ENCODE measurements around the gene RIMS3.

Gene RIMS3

DNA sequence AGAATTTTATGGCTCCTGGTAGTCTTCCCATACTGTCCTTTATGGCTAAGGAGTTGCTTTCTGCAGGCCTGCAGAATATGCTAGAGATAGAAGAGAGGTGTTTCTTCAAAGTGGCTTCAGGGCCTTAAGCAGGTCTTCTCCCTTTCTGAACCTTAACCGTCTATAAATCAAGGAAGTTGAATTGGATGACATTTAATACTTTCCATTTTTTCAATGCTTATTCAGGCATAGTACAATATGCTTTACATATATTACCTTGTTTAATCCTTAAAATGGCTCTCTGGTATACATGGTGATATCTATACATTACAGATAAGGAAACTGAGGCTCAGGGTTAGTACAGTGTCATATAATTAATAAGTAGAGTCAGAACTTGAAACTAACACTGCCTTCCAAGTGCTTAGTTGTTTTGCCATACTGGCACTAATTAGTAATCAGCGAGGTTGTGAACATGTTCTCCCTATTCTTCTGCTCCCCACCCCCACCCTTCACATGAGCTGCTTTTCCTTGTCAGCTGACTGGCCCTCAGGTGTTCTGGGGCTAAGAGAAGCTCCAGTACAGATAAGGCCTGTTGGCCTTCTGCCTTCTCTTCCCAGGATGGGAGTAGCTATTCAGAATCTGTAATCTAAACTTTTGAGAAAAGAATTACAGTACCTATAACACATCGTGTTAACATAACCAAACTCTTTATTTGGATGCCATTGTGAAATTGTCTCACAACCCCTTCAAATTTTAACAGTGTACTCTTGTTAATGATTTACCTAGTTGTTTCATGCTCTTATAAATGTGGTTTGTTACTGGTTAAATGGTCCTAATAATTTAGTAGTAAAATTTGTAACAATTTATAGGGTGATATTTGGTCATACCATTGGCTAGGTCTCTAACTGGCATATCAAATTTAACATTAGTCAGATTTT, 39.6 kb upstream of the RIMS3 start:
- TF ChIP-seq USF1 (IDR thresholded peaks at IDR 0.05) (peak; percentile 24; the same call in 1 of the 2 replicates), MAX (IDR thresholded peaks at IDR 0.05) (no peak), EP300 (IDR thresholded peaks at IDR 0.05; ENCODE audit: borderline replicate concordance) (no peak)

DNA sequence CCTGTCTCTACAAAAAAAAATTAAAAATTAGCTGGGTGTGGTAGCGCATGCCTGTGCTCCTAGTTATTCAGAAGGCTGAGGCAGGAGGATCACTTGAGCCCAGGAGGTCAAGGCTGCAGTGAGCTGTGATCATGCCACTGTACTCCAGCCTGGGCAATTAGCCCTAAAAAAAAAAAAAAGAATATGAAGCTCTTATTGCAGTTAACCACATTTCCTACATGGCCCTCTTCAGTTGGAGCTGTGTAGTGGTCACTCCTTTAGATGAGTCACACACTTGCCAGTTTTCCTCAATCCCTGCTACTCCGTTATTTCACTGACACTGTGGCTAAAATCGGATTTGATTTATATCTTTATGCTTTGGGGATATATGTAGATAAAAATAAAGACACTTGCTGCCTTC, 37.8 kb upstream of the RIMS3 start:
- TF ChIP-seq CEBPB (IDR thresholded peaks at IDR 0.05): no peak
- no peak for TF ChIP-seq REST (IDR thresholded peaks at IDR 0.05; ENCODE audit: low read depth)
- no peak for TF ChIP-seq TCF12 (IDR thresholded peaks at IDR 0.05; ENCODE audit: low read depth)
- no peak for TF ChIP-seq EP300 (IDR thresholded peaks at IDR 0.05; ENCODE audit: borderline replicate concordance)
- no peak for TF ChIP-seq TAF1 (IDR thresholded peaks at IDR 0.05; ENCODE audit: low read depth)
- no peak for TF ChIP-seq CREB1 (IDR thresholded peaks at IDR 0.05; ENCODE audit: low read depth)
- TF ChIP-seq USF1 (IDR thresholded peaks at IDR 0.05): no peak
- no peak for TF ChIP-seq ZBTB7A (IDR thresholded peaks at IDR 0.05; ENCODE audit: low read depth)
- no peak for TF ChIP-seq FOXM1 (IDR thresholded peaks at IDR 0.05; ENCODE audit: borderline replicate concordance, low read depth)
- TF ChIP-seq RAD21 (IDR thresholded peaks at IDR 0.05; ENCODE audit: low read depth): no peak
- TF ChIP-seq EGR1 (IDR thresholded peaks at IDR 0.05): no peak
- no peak for TF ChIP-seq YY1 (IDR thresholded peaks at IDR 0.05; ENCODE audit: low read depth)
- TF ChIP-seq TEAD4 (IDR thresholded peaks at IDR 0.05): no peak
- no peak for TF ChIP-seq MAX (IDR thresholded peaks at IDR 0.05)
- no peak for TF ChIP-seq NFIC (IDR thresholded peaks at IDR 0.05)

- TF ChIP-seq RAD21 (IDR thresholded peaks at IDR 0.05; ENCODE audit: low read depth) (no peak), EP300 (IDR thresholded peaks at IDR 0.05; ENCODE audit: borderline replicate concordance) (no peak), FOXM1 (IDR thresholded peaks at IDR 0.05; ENCODE audit: borderline replicate concordance, low read depth) (no peak), NFIC (IDR thresholded peaks at IDR 0.05) (no peak), CREB1 (IDR thresholded peaks at IDR 0.05; ENCODE audit: low read depth) (no peak), MAX (IDR thresholded peaks at IDR 0.05) (no peak), REST (IDR thresholded peaks at IDR 0.05; ENCODE audit: low read depth) (no peak), ZBTB7A (IDR thresholded peaks at IDR 0.05; ENCODE audit: low read depth) (no peak), TCF12 (IDR thresholded peaks at IDR 0.05; ENCODE audit: low read depth) (no peak), TEAD4 (IDR thresholded peaks at IDR 0.05) (no peak), YY1 (IDR thresholded peaks at IDR 0.05; ENCODE audit: low read depth) (no peak), TAF1 (IDR thresholded peaks at IDR 0.05; ENCODE audit: low read depth) (no peak)
Measured at GRCh38 chr1:40701684-40702083, 36.2 kb upstream of the RIMS3 start.

DNA sequence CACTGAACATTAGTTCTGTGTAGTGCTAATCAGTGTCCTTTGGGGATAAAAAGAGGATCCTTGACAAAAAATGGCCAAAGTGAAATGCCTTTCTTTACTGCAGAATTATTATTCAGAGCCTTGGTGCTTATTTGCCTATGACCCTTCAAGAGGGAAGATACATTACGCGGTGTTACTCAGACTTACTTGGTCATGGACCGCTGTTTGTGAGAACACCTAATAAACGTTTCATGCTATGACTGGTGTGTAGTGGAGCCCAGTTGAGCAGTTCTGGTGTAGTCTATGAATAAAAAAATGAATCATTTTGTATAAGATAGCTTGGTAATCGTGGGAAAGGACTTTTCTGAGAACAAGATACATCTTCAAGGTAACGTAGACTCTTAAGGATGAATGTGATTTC, 34.3 kb upstream of the RIMS3 start:
- TF ChIP-seq REST (IDR thresholded peaks at IDR 0.05; ENCODE audit: low read depth) (no peak), RAD21 (IDR thresholded peaks at IDR 0.05; ENCODE audit: low read depth) (no peak), TAF1 (IDR thresholded peaks at IDR 0.05; ENCODE audit: low read depth) (no peak), FOXM1 (IDR thresholded peaks at IDR 0.05; ENCODE audit: borderline replicate concordance, low read depth) (no peak)

All from Ishikawa (cell line).